Loucy (cell line): ENCODE results near the gene PUS10.

Experiments
- H2AFZ ChIP-seq: fragments of 200-600 bp; sonication (generic); 2 replicates; pipeline ENCODE4 v1.6.0; 2016; ENCODE audit warnings: antibody characterized with exemption, mild to moderate bottlenecking, low read length, moderate library complexity
- H3F3A ChIP-seq: fragments of 200-600 bp; 2 replicates; pipeline ENCODE4 v1.6.0; 2016; ENCODE audit warnings: antibody characterized with exemption, low read depth, mild to moderate bottlenecking
- H3K27me3 ChIP-seq: fragments of 200-600 bp; sonication (generic); 2 replicates; pipeline ENCODE4 v1.6.1; 2014; ENCODE audit warnings: low read length, mild to moderate bottlenecking; ENCODE audit not compliant: insufficient read depth, poor library complexity, severe bottlenecking
- H3K36me3 ChIP-seq: fragments of 200-600 bp; sonication (generic); 2 replicates; pipeline ENCODE4 v1.6.1; 2016; ENCODE audit warnings: low read length; ENCODE audit not compliant: insufficient read depth
- H3K4me1 ChIP-seq: fragments of 200-600 bp; sonication (generic); 2 replicates; pipeline ENCODE4 v1.5.1; 2014; ENCODE audit warnings: low read length, mild to moderate bottlenecking; ENCODE audit not compliant: insufficient read depth, poor library complexity, severe bottlenecking
- H3K4me2 ChIP-seq: fragments of 200-600 bp; sonication (generic); 2 replicates; pipeline ENCODE4 v1.6.0; 2014; ENCODE audit warnings: antibody characterized with exemption, low read length, low read depth, mild to moderate bottlenecking; ENCODE audit not compliant: poor library complexity, severe bottlenecking
- H3K4me3 ChIP-seq: fragments of 200-600 bp; sonication (generic); 2 replicates; pipeline ENCODE4 v1.5.1; 2014; ENCODE audit warnings: low read length, mild to moderate bottlenecking, mixed read lengths; ENCODE audit not compliant: poor library complexity, severe bottlenecking
- H3K79me2 ChIP-seq: fragments of 200-600 bp; sonication (generic); 2 replicates; pipeline ENCODE4 v1.6.1; 2014; ENCODE audit warnings: low read length; ENCODE audit not compliant: insufficient read depth
- H3K9ac ChIP-seq: fragments of 200-600 bp; sonication (generic); 2 replicates; pipeline ENCODE4 v1.6.0; 2014; ENCODE audit warnings: mild to moderate bottlenecking, low read depth, low read length, moderate library complexity; ENCODE audit not compliant: poor library complexity, severe bottlenecking
- H3K9me2 ChIP-seq: fragments of 200-600 bp; sonication (generic); replicated peaks from 2 replicates; pipeline ENCODE4 v1.6.1; 2016; ENCODE audit warnings: low read depth, low read length, mixed read lengths
- H3K9me3 ChIP-seq: fragments of 200-600 bp; sonication (generic); 2 replicates; pipeline ENCODE4 v1.6.1; 2014; ENCODE audit warnings: mild to moderate bottlenecking, antibody characterized with exemption, low read length, low read depth; ENCODE audit not compliant: insufficient read depth
- H4K20me1 ChIP-seq: fragments of 200-600 bp; sonication (generic); 2 replicates; pipeline ENCODE4 v1.6.0; 2014; ENCODE audit warnings: antibody characterized with exemption, low read length, mild to moderate bottlenecking; ENCODE audit not compliant: insufficient read depth, poor library complexity, severe bottlenecking
- EZH2phosphoT487 ChIP-seq: fragments of 200-600 bp; IDR thresholded peaks from 2 replicates; pipeline ENCODE4 v1.6.1; 2018; ENCODE audit warnings: antibody characterized with exemption, mild to moderate bottlenecking, moderate library complexity, borderline replicate concordance
- TF ChIP-seq, protein P1 (sequence below): fragments of 200-600 bp; sonication (generic); conservative IDR thresholded peaks from 2 replicates; pipeline ENCODE4 v1.5.1; 2014; ENCODE audit warnings: mild to moderate bottlenecking, antibody characterized with exemption, low read length

PUS10 gene

DNA sequence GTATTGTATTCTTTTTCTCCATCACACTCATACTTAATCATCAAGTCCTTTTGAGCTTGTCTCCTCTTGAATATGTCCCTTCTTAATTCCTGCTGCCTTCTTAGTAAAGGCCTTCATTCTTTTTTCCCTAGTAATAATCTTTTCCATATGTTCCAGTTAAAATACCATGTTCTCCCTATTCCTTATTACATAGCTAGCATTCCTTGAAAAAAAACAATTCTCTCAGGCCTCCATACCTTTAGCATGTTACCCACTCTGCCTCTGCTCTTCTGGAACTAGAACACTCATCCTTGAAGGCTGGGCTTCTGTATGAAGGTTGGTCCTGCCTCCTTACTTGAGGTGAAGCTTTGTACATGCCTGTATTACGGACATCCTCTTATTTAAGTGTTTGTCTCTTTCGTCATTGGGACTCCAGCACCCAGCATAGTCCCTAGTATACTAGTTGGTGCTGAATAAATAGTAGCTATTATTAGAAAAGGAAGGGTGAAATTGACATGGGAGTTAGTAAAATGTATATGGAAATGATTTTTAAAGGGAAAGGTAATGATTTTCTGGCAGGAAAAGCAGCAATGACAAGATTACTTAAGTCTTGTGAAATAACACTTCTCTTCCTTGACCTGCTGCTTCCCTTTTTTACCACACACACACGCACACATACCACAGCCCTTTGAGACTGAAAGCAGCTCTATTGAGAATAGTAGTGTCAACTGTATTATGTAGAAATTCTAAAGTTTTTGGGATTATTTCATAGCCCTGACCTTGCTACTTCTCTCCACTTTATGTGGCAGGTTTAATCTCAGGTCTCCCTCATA lies 91.1 kb downstream of the PUS10 start:
- Histone ChIP-seq H3K9ac (no peak overlapping the region), H2AFZ (no peak overlapping the region), H3K4me2 (no peak overlapping the region), H3K36me3 (peaks cover 54% of the 10 kb centered on the region), H4K20me1 (no peaks in the 10 kb centered on the region), H3F3A (no peaks in the 10 kb centered on the region), H3K27me3 (no peaks in the 10 kb centered on the region), H3K9me2 (no peaks in the 10 kb centered on the region), H3K4me1 (no peaks in the 10 kb centered on the region), H3K79me2 (no peaks in the 10 kb centered on the region), H3K4me3 (no peak overlapping the region), H3K9me3 (peaks cover 3% of the 10 kb centered on the region; the same call in 1 of the 2 replicates)
- TF ChIP-seq, protein P1, sequence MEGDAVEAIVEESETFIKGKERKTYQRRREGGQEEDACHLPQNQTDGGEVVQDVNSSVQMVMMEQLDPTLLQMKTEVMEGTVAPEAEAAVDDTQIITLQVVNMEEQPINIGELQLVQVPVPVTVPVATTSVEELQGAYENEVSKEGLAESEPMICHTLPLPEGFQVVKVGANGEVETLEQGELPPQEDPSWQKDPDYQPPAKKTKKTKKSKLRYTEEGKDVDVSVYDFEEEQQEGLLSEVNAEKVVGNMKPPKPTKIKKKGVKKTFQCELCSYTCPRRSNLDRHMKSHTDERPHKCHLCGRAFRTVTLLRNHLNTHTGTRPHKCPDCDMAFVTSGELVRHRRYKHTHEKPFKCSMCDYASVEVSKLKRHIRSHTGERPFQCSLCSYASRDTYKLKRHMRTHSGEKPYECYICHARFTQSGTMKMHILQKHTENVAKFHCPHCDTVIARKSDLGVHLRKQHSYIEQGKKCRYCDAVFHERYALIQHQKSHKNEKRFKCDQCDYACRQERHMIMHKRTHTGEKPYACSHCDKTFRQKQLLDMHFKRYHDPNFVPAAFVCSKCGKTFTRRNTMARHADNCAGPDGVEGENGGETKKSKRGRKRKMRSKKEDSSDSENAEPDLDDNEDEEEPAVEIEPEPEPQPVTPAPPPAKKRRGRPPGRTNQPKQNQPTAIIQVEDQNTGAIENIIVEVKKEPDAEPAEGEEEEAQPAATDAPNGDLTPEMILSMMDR = no peak
- TF ChIP-seq EZH2phosphoT487 = no peak

DNA sequence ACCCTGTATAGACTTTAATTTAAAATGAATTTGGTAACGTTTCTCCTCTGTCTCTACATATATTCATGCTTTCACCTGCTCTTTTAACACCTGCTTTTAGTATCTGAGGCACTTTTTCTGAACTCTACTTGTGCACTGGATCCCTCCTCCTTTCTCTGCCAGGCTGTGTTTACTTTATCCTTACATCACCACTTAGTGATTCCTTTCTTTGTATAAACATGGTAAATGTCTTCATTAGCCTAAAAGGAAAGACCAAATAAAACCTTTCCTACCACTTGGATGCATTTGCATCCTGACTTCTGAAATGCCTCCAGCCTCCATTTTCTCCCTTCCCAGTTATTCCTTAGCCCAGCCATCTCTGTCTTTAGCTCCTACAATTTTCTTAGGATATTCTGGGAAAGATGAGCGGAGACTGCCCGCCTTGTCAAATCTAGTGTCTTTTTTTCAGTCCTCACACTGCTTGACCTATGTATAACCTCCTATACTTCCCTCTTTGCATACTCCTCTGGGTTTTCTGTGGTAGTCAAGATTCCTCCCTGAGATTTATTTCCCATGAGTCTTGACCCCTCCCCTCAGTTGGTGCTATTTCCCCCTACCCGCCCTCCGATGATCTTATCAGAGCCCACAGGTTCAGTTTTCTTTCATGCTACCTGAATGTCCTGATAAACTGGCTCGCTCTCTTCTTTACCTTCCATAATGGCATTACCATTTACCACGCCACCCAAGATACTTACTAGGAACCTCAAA lies 91.9 kb downstream of the PUS10 start:
- Histone ChIP-seq H3K4me2 (no peak overlapping the region), H3K9ac (no peak overlapping the region), H3K36me3 (peaks cover 62% of the 10 kb centered on the region), H3K27me3 (no peaks in the 10 kb centered on the region), H3K9me2 (no peaks in the 10 kb centered on the region), H2AFZ (no peak overlapping the region), H3K79me2 (no peaks in the 10 kb centered on the region), H3K4me1 (no peaks in the 10 kb centered on the region), H4K20me1 (no peaks in the 10 kb centered on the region), H3K4me3 (no peak overlapping the region), H3F3A (no peaks in the 10 kb centered on the region), H3K9me3 (peaks cover 3% of the 10 kb centered on the region; the same call in 1 of the 2 replicates)
- no peak for TF ChIP-seq EZH2phosphoT487

DNA sequence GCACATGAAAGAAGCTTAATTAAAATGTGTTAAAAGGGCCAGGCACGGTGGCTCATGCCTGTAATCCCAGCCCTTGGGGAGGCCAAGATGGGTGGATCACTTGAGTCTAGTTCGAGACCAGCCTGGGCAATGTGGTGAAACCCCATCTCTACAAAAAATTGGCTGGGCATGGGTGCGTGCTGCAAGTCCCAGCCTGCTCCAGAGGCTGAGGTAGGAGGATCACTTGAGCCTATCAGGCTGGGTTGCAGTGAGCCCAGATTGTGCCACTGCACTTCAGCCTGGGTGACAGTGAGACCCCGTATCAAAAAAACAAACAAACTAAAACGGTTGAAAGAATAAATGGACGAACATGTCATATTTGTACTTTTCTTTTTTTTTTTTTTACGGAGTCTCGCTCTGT lies 110.7 kb downstream of the PUS10 start:
- no peaks in the 10 kb centered on the region for H3K9me3 ChIP-seq
- H3K36me3 ChIP-seq = peaks cover 42% of the 10 kb centered on the region; the same call in 1 of the 2 replicates
- H3K4me1 ChIP-seq = peaks cover 3% of the 10 kb centered on the region
- H3K9ac ChIP-seq = no peak overlapping the region
- H3K4me2 ChIP-seq = no peak overlapping the region
- H3K9me2 ChIP-seq = no peaks in the 10 kb centered on the region
- H3K27me3 ChIP-seq = no peaks in the 10 kb centered on the region
- H3K4me3 ChIP-seq = no peak overlapping the region
- TF ChIP-seq, protein P1 = no peak
- no peak for TF ChIP-seq EZH2phosphoT487
- H2AFZ ChIP-seq = no peak overlapping the region
- peaks cover 5% of the 10 kb centered on the region for H4K20me1 ChIP-seq
- H3F3A ChIP-seq = no peaks in the 10 kb centered on the region
- no peaks in the 10 kb centered on the region; the same call in 1 of the 2 replicates for H3K79me2 ChIP-seq
